BJ (cell line): ENCODE data around the gene DTX4. TPM values are rescaled to one million over a fixed set of nuclear protein-coding genes. Genes with fewer than 3 reads are reported as not detected.

ENCODE experiments used
- CTCF ChIA-PET: fragments of 350-600 bp; formaldehyde crosslinking; extraction: SDS; loops from one replicate; lab custom pipeline; 2021; ENCODE audit warnings: antibody characterized with exemption, inconsistent platforms; lab: Yijun Ruan, JAX
- POLR2A ChIA-PET: fragments of 300-600 bp; sonication (Branson Sonifier 250); formaldehyde crosslinking; extraction: SDS; loops from one replicate; lab custom pipeline; 2021; ENCODE audit warnings: antibody characterized with exemption; lab: Charles Lee
- DNase-seq: peaks from one replicate; pipeline ENCODE4 v3.0.0-alpha.2; 2011; ENCODE audit warnings: low read depth
- H3K27me3 ChIP-seq: 2 replicates; pipeline ENCODE4 v1.6.0; 2011; ENCODE audit warnings: low read length; ENCODE audit not compliant: control insufficient read depth, insufficient read depth
- H3K36me3 ChIP-seq: 2 replicates; pipeline ENCODE4 v1.5.1; 2011; ENCODE audit warnings: low read length; ENCODE audit not compliant: control insufficient read depth, insufficient read depth
- H3K4me3 ChIP-seq: 2 replicates; pipeline ENCODE4 v1.5.1; 2011; ENCODE audit warnings: low read depth, mild to moderate bottlenecking, control low read depth, low read length
- polyA plus RNA-seq: library from polyadenylated mRNA; depleted of rRNA; stranded (reverse); fragments of >200 nt; gene quantifications from 2 replicates; pipeline ENCODE4 v1.2.3, GENCODE V29; 2011
- TF ChIP-seq, protein P1 (sequence below): IDR thresholded peaks from 2 replicates; pipeline ENCODE4 v1.5.1; 2011; ENCODE audit warnings: low read depth, mild to moderate bottlenecking, control low read depth, inconsistent platforms, low read length, moderate library complexity; ENCODE audit not compliant: insufficient read depth

The DTX4 gene
- polyA plus RNA-seq, 1 experiment: 1.2 TPM

DNA sequence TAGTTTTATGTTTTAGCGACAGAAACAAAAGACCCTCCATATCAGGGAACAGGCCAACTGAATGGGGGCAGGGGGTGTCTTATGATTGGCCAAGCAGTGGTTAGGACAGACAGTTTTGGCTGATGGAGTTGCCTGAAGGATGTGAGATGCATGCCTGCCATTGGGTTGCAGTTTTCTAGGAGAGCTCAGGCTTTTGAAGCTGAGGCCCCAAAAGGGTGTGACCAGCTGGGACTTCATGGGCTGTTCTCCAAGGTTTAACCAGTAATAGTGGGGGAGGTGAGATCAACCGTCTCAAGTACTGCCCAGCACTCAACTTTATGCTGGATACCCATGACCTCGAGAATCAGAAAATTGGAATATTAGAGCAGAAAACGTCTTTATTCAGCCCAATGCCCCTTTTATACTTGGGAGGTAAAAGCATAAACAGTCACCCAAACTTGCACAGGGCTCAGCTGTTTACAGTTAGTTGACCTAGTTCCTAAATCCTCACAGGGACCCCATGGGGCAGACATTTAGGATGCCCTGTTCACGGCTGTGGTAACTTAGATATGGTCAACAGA, 13.5 kb downstream of the DTX4 start:
- TF ChIP-seq, protein P1, sequence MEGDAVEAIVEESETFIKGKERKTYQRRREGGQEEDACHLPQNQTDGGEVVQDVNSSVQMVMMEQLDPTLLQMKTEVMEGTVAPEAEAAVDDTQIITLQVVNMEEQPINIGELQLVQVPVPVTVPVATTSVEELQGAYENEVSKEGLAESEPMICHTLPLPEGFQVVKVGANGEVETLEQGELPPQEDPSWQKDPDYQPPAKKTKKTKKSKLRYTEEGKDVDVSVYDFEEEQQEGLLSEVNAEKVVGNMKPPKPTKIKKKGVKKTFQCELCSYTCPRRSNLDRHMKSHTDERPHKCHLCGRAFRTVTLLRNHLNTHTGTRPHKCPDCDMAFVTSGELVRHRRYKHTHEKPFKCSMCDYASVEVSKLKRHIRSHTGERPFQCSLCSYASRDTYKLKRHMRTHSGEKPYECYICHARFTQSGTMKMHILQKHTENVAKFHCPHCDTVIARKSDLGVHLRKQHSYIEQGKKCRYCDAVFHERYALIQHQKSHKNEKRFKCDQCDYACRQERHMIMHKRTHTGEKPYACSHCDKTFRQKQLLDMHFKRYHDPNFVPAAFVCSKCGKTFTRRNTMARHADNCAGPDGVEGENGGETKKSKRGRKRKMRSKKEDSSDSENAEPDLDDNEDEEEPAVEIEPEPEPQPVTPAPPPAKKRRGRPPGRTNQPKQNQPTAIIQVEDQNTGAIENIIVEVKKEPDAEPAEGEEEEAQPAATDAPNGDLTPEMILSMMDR: no peak
- Histone ChIP-seq H3K4me3 (no peak overlapping the region), H3K27me3 (no peaks in the 10 kb centered on the region; the same call in 1 of the 2 replicates), H3K36me3 (no peaks in the 10 kb centered on the region)
- CTCF ChIA-PET: interaction anchor here (1.0 to 14.0 kb wide), 7 partner anchors 9 to 26 kb away, joined by 3 to 160 read pairs (median 7); partner anchors contain the start of gene DTX4
- POLR2A ChIA-PET: interaction anchor here (0.6 kb wide), 1 partner anchor 11 kb away, joined by 6 read pairs; no protein-coding TSS in a partner anchor
- DNase-seq: no peak

DNA sequence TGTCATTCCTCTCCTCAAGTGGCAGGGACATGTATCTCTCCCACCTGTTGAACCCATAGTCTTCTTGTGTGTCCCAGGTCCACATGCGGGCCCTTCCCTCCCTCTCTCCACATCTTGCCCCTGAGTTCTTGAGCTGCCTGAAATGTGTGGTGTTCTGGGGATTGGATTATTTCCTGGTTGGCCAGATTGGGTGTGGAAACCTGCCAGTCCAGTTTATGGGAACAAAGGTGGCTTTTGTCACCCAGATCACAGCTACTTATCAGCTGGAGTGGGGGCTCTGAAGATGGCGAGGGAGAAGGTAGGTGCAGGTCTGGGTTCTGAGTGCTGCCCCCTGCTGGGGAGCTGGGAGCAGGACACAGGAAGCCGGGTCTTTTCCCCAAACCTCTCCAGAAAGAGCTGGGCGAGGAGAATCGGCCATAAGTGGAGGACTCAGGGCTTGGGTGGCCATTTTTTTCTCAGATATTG, 14.2 kb downstream of the DTX4 start:
- POLR2A ChIA-PET: no interaction called here
- DNase-seq: no peak
- H3K36me3 ChIP-seq: no peaks in the 10 kb centered on the region
- CTCF ChIA-PET: interaction anchor here (1.0 to 14.0 kb wide), 9 partner anchors 8 to 32 kb away, joined by 3 to 160 read pairs (median 6); partner anchors contain the start of gene DTX4
- H3K4me3 ChIP-seq: no peak overlapping the region
- TF ChIP-seq, protein P1: peak; percentile 64
- no peaks in the 10 kb centered on the region; the same call in 1 of the 2 replicates for H3K27me3 ChIP-seq

DNA sequence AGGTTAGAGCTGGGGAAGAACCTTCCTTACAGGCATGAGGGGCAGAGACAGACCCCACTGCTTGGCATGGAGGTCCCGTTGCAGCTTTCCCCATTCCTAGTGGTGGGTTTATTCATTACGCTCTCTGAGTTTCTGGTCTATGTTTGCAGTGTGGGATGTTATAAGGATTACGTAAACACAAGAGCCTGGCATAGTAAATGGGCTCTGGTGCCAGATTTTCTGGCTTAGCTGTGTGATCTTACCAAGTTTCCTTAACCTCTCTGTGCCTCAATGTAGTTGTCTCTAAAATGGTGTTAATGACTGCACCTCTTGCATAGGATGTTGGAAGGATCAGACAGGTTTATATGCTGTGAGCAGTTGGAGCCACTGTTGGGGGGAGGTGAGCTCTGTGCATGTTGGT, 15.1 kb downstream of the DTX4 start:
- DNase-seq: no peak
- TF ChIP-seq, protein P1: no peak
- POLR2A ChIA-PET: interaction anchor here (1.4 kb wide), 1 partner anchor 45 kb away, joined by 6 read pairs; the partner anchor contains the start of gene FAM111A
- Histone ChIP-seq H3K36me3 (no peaks in the 10 kb centered on the region), H3K4me3 (no peak overlapping the region), H3K27me3 (no peaks in the 10 kb centered on the region; the same call in 1 of the 2 replicates)
- CTCF ChIA-PET: interaction anchor here (0.6 to 14.0 kb wide), 7 partner anchors 9 to 437 kb away, joined by 3 to 160 read pairs (median 6); partner anchors contain the start of gene DTX4

GRCh38 chr11:59187587-59187986, 15.7 kb downstream of the DTX4 start:
- DNase-seq: no peak
- no peaks in the 10 kb centered on the region for H3K36me3 ChIP-seq
- no peaks in the 10 kb centered on the region; the same call in 1 of the 2 replicates for H3K27me3 ChIP-seq
- POLR2A ChIA-PET: interaction anchor here (1.4 kb wide), 1 partner anchor 45 kb away, joined by 6 read pairs; the partner anchor contains the start of gene FAM111A
- CTCF ChIA-PET: interaction anchor here (1.2 to 14.0 kb wide), 4 partner anchors 14 to 31 kb away, joined by 3 to 160 read pairs (median 54); partner anchors contain the start of gene DTX4
- H3K4me3 ChIP-seq: no peak overlapping the region
- TF ChIP-seq, protein P1: no peak

DNA sequence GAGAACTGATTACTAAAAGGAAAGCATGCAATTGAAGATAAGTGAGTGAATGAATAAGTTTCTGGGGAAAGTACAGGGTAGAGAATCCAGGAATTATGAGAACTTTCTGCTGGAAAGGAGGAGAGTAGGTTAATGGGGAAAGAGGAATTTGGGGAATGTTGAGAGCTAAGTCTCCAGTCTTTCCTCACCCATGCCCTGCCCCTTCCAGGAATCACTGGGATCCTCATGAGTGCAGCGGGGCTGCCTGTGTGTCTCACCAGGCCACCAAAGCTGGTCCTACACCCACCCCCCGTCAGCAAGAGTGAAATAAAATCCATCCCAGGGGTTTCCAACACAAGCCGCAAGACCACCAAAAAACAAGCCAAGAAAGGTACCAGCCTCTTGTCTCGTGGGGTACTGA, 17.0 kb downstream of the DTX4 start:
- TF ChIP-seq, protein P1: no peak
- ChIA-PET CTCF (interaction anchor here (0.7 to 14.0 kb wide), 3 partner anchors 15 to 735 kb away, joined by 3 to 160 read pairs (median 104); partner anchors contain the start of gene DTX4), POLR2A (no interaction called here)
- Histone ChIP-seq H3K36me3 (no peaks in the 10 kb centered on the region), H3K27me3 (no peaks in the 10 kb centered on the region; the same call in 1 of the 2 replicates), H3K4me3 (no peak overlapping the region)
- DNase-seq: no peak
